Kidney (tissue), 22 donors: Measurements from ENCODE around the gene NIPAL1. TPM values are rescaled to one million over a fixed set of nuclear protein-coding genes. Genes with fewer than 3 reads are reported as not detected.

Experiments used
- DNase-seq, 5 donors: peaks; one replicate each; pipeline ENCODE4 v3.0.0-alpha.2; 2013 to 2020
- FAIRE-seq: peaks from 2 replicates; lab custom pipeline; 2012; peaks lifted over from hg19 to GRCh38; lab: Jason Lieb, UNC
- H3K27ac ChIP-seq, 2 donors: one replicate each; pipeline ENCODE4 v1.7.0; 2013; ENCODE audit warnings: low read depth in 2 of 2, low read length in 2 of 2, inconsistent platforms in 1 of 2
- H3K27me3 ChIP-seq: one replicate; pipeline ENCODE4 v1.7.1; 2013; ENCODE audit warnings: low read length, inconsistent platforms; ENCODE audit not compliant: control insufficient read depth, insufficient read depth
- H3K36me3 ChIP-seq, 3 donors: one replicate each; pipeline versions ENCODE4 v1.7.0 to v1.7.1; 2013; ENCODE audit warnings: low read length in 3 of 3, control low read depth in 1 of 3, inconsistent platforms in 1 of 3; ENCODE audit not compliant: insufficient read depth in 3 of 3, control insufficient read depth in 2 of 3
- H3K4me1 ChIP-seq, 3 donors: one replicate each; pipeline versions ENCODE4 v1.7.0 to v1.7.1; 2013; ENCODE audit warnings: low read length in 3 of 3, inconsistent platforms in 1 of 3, low read depth in 1 of 3; ENCODE audit not compliant: control insufficient read depth in 2 of 3, insufficient read depth in 2 of 3
- H3K4me3 ChIP-seq, 3 donors: one replicate each; pipeline versions ENCODE4 v1.7.0 to v1.8.1; 2013; ENCODE audit warnings: low read length in 3 of 3, control low read depth in 1 of 3, inconsistent platforms in 1 of 3
- H3K9ac ChIP-seq, 3 donors: one replicate each; pipeline versions ENCODE4 v1.7.0 to v1.7.1; 2013; ENCODE audit warnings: low read length in 3 of 3, control low read depth in 1 of 3, inconsistent platforms in 1 of 3
- H3K9me3 ChIP-seq, 3 donors: one replicate each; pipeline versions ENCODE4 v1.7.0 to v1.7.1; 2013; ENCODE audit warnings: low read length in 3 of 3, control low read depth in 1 of 3, inconsistent platforms in 1 of 3; ENCODE audit not compliant: control insufficient read depth in 2 of 3, insufficient read depth in 1 of 3
- intact Hi-C: fragments of 100-400 bp; cut with DNase I; formaldehyde crosslinking; loops from one replicate; pipeline ENCODE4 v1.11.1; 2022
- long read RNA-seq, 10 donors: library from polyadenylated mRNA in 1 of 10; unstranded in 1 of 10; transcript quantifications; one replicate each; pipeline ENCODE4 v2.0.0 and lab custom pipeline, GENCODE V29; 2021 to 2026
- polyA plus RNA-seq: library from polyadenylated mRNA; stranded (reverse); fragments of 350-450 nt; fragmentation: Illumina TruSeq; extraction: RNeasy Lipid Tissue Mini Kit (QIAGEN cat#74804); gene quantifications from one replicate; pipeline ENCODE4 v1.2.3, GENCODE V29; 2014; ENCODE audit warnings: low read depth, low replicate concordance; ENCODE audit not compliant: insufficient read depth
- total RNA-seq: library from RNA; stranded (reverse); fragmentation: NEBNext Ultra II Directional; extraction: Animal tissue kit (Norgen Biotek cat#: 25700); gene quantifications from one replicate; pipeline ENCODE4 v1.2.1, GENCODE V29; 2021
- TF ChIP-seq, protein P1 (sequence below): IDR thresholded peaks from 3 replicates; pipeline ENCODE4 v1.5.1; 2012; ENCODE audit warnings: mild to moderate bottlenecking, moderate library complexity, borderline replicate concordance; ENCODE audit not compliant: insufficient read depth; ENCODE audit errors: extremely low read depth
- donor health status: control.
- donor health status: control.
- donor health status: control.
- donor health status: control.
- donor health status: control.
- donor health status: DM: yes; HTN: yes; CAD: no.
- donor health status: Normal renal cell carcinoma (clear cell type).

Gene NIPAL1
- total RNA-seq, result 6.9 TPM
- 1.4 TPM for polyA plus RNA-seq
- long read RNA-seq, donor 1, full-length matches to known transcripts, result 1 of 1 reads
- long read RNA-seq, donor 1, partial matches to known transcripts, result 0 of 1 reads
- long read RNA-seq, donor 1, other reads (novel, unspliced or antisense), result 0 of 1 reads
- long read RNA-seq, donor 2, full-length matches to known transcripts, result 1 of 1 reads
- long read RNA-seq, donor 2, partial matches to known transcripts, result 0 of 1 reads
- long read RNA-seq, donor 2, other reads (novel, unspliced or antisense), result 0 of 1 reads
- long read RNA-seq, donor 3, full-length matches to known transcripts, result 1 of 1 reads
- long read RNA-seq, donor 3, partial matches to known transcripts, result 0 of 1 reads
- long read RNA-seq, donor 3, other reads (novel, unspliced or antisense), result 0 of 1 reads
- long read RNA-seq, donor 4, full-length matches to known transcripts, result 4 of 4 reads
- long read RNA-seq, donor 4, partial matches to known transcripts, result 0 of 4 reads
- long read RNA-seq, donor 4, other reads (novel, unspliced or antisense), result 0 of 4 reads
- long read RNA-seq, donor 5, result 0 reads
- long read RNA-seq, donor 6, result 0 reads
- long read RNA-seq, donor 7, full-length matches to known transcripts, result 5 of 10 reads
- long read RNA-seq, donor 7, partial matches to known transcripts, result 0 of 10 reads
- long read RNA-seq, donor 7, other reads (novel, unspliced or antisense), result 5 of 10 reads
- long read RNA-seq, donor 8, full-length matches to known transcripts, result 1 of 1 reads
- long read RNA-seq, donor 8, partial matches to known transcripts, result 0 of 1 reads
- long read RNA-seq, donor 8, other reads (novel, unspliced or antisense), result 0 of 1 reads
- long read RNA-seq, donor 9, result 0 reads
- long read RNA-seq, donor 10, full-length matches to known transcripts, result 3 of 3 reads
- long read RNA-seq, donor 10, partial matches to known transcripts, result 0 of 3 reads
- long read RNA-seq, donor 10, other reads (novel, unspliced or antisense), result 0 of 3 reads

DNA sequence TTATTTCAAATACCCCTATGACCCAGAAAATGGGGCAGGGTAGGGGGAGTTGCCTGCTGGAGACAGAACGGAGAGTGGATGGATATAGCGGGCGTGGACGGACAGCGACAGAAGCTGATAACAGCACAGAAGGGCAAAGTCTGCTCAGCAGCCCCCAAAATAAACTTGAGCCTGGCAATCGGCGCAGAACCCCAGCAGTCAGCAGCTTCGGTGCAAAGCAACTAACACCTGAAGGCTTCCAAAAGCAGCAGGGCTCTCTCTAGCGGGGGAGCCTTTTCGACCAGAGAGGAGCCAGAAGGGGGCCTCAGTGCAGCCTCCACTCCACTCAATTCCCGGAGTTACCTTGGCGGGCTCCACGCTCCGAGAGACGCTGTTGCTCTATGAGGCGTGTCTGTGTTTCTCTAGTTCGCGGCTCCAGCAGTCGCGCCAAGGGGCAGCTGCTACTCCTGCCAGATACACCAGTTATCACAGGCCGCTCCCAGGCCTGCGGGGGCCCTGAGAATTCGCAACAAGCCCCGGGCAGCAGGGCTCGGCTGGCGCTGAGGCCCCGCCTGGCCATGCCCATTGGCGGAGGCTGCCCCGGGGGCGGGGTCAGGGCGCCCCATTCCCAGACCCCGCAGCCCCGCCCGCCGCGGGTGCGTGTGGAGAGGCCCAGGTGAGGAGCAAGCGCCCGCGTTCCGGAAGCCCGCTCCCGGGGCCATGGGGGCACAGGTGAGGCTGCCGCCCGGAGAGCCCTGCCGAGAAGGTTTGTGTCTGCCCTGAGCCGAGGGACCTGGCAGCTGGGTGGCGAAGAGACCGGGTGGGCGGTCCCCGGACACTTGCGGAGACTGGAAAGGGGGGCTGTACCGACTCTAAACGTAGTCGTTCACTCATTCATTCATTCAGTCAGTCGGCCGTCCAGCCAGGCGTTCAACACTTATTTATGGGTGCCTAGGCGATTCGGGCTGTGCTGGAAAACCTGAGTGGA, at the start of gene NIPAL1, which contains the start of gene CNGA1:
NIPAL1 (plus strand) TSS at position 632 of the 967 bp plus-strand sequence; CDS start at position 700, 68 bp downstream.
CNGA1 (minus strand) TSS at position 541 of the 967 bp plus-strand sequence. CDS start 63,992 bp downstream, outside the sequence.
- DNase-seq (peak; percentile 83 to 92 (median 89)), FAIRE-seq (no peak)
- H3K9ac ChIP-seq, result peak within 1 kb of the TSS; percentile 73 to 82 (median 80)
- no peaks in the 10 kb centered on the region for H3K9me3 ChIP-seq
- TF ChIP-seq, protein P1, sequence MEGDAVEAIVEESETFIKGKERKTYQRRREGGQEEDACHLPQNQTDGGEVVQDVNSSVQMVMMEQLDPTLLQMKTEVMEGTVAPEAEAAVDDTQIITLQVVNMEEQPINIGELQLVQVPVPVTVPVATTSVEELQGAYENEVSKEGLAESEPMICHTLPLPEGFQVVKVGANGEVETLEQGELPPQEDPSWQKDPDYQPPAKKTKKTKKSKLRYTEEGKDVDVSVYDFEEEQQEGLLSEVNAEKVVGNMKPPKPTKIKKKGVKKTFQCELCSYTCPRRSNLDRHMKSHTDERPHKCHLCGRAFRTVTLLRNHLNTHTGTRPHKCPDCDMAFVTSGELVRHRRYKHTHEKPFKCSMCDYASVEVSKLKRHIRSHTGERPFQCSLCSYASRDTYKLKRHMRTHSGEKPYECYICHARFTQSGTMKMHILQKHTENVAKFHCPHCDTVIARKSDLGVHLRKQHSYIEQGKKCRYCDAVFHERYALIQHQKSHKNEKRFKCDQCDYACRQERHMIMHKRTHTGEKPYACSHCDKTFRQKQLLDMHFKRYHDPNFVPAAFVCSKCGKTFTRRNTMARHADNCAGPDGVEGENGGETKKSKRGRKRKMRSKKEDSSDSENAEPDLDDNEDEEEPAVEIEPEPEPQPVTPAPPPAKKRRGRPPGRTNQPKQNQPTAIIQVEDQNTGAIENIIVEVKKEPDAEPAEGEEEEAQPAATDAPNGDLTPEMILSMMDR, result peak; percentile 36
- intact Hi-C loops, result no loop called here
- peaks cover 0 to 5% (median 0%) of the 10 kb centered on the region in 3 donors for H3K4me1 ChIP-seq
- no peaks in the 10 kb centered on the region for H3K36me3 ChIP-seq
- H3K27me3 ChIP-seq, result no peaks in the 10 kb centered on the region
- peak within 1 kb of the TSS; percentile 76 to 86 (median 82) for H3K4me3 ChIP-seq
- peak within 1 kb of the TSS; percentile 72 to 84 for H3K27ac ChIP-seq

DNA sequence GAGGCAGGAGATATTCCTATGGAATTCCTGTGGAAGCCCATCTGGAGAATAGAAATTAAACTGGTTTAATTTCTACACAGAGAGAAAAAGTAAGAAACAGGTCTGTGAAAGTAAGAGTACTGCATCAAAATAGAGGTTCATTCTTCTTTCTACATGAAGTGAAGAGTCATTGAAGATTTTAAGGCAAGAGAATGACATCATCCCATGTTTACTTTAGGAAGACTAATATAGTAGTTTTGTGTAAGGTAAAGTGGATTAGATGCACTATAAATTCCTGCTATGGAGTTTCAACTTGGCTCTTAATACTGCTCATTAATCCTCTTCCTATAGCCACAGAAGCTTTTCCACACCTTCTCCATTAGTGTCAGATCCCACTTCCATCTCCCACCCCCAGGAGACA, 47.7 kb upstream of the NIPAL1 start:
- TF ChIP-seq, protein P1, result no peak
- intact Hi-C loops, result no loop called here
- no peak for FAIRE-seq
- no peaks in the 10 kb centered on the region for H3K27me3 ChIP-seq
- H3K36me3 ChIP-seq, result no peaks in the 10 kb centered on the region
- H3K27ac ChIP-seq, result no peak overlapping the region
- no peak overlapping the region for H3K9ac ChIP-seq
- no peak for DNase-seq
- no peaks in the 10 kb centered on the region for H3K4me1 ChIP-seq
- no peaks in the 10 kb centered on the region for H3K9me3 ChIP-seq
- no peak overlapping the region for H3K4me3 ChIP-seq

DNA sequence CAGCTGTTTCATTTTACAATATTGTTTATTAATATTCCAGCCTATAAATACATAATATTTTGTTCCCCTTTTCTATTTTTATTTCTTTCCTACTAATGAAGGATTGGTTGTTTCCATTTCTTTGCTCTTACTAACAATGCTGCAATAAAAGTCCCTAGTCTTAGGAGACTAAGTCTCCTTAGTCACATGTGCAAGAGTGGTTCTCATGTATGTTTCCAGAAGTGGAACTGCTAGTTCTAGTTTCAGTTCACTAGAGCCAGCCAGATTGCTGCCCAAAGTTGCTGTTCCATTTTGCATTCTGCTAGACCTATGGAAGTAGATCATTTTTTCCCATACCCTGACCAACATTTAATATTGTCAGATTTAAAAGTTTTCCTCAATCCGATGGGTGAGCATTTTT, 44.4 kb upstream of the NIPAL1 start:
- no peaks in the 10 kb centered on the region for H3K27me3 ChIP-seq
- DNase-seq, result no peak
- no peaks in the 10 kb centered on the region for H3K9me3 ChIP-seq
- no peaks in the 10 kb centered on the region for H3K36me3 ChIP-seq
- TF ChIP-seq, protein P1, result no peak
- no peak for FAIRE-seq
- H3K27ac ChIP-seq, result no peak overlapping the region
- intact Hi-C loops, result no loop called here
- H3K9ac ChIP-seq, result no peak overlapping the region
- H3K4me1 ChIP-seq, result no peaks in the 10 kb centered on the region
- no peak overlapping the region for H3K4me3 ChIP-seq
